OCI-LY1 (cell line): ENCODE results near the gene SUPT5H.

ENCODE experiments used
- H2AFZ ChIP-seq: fragments of 200-600 bp; sonication (generic), shearing (Covaris generic); 2 replicates; pipeline ENCODE4 v1.6.0; 2014; ENCODE audit warnings: antibody characterized with exemption, mild to moderate bottlenecking, low read length
- H3F3A ChIP-seq: fragments of 200-600 bp; sonication (generic), shearing (Covaris generic); 2 replicates; pipeline ENCODE4 v1.6.0; 2014; ENCODE audit warnings: mild to moderate bottlenecking, antibody characterized with exemption, low read length, moderate library complexity; ENCODE audit not compliant: insufficient read depth
- H3K27ac ChIP-seq: fragments of 200-600 bp; sonication (generic); 2 replicates; pipeline ENCODE4 v1.5.1; 2014; ENCODE audit warnings: low read length, mixed run types, mild to moderate bottlenecking, low read depth; ENCODE audit not compliant: poor library complexity, severe bottlenecking
- H3K27me3 ChIP-seq: fragments of 200-600 bp; sonication (generic); 2 replicates; pipeline ENCODE4 v1.6.0; 2014; ENCODE audit warnings: antibody characterized with exemption, mild to moderate bottlenecking, low read length, moderate library complexity; ENCODE audit not compliant: insufficient read depth
- H3K36me3 ChIP-seq: fragments of 200-600 bp; sonication (generic); 2 replicates; pipeline ENCODE4 v1.6.1; 2014; ENCODE audit warnings: mild to moderate bottlenecking, antibody characterized with exemption, low read length, moderate library complexity, mixed read lengths; ENCODE audit not compliant: insufficient read depth
- H3K4me1 ChIP-seq: fragments of 200-600 bp; sonication (generic); 2 replicates; pipeline ENCODE4 v1.5.1; 2014; ENCODE audit warnings: mild to moderate bottlenecking, low read length, moderate library complexity; ENCODE audit not compliant: insufficient read depth, severe bottlenecking
- H3K4me2 ChIP-seq: fragments of 200-600 bp; sonication (generic), shearing (Covaris generic); 2 replicates; pipeline ENCODE4 v1.6.1; 2014; ENCODE audit warnings: low read length
- H3K4me3 ChIP-seq: fragments of 200-600 bp; sonication (generic); 2 replicates; pipeline ENCODE4 v1.5.1; 2014; ENCODE audit warnings: low read length, low read depth, mild to moderate bottlenecking, mixed read lengths; ENCODE audit not compliant: poor library complexity, severe bottlenecking
- H3K79me2 ChIP-seq: fragments of 200-600 bp; shearing (Covaris generic); 2 replicates; pipeline ENCODE4 v1.6.1; 2016; ENCODE audit warnings: mixed run types, low read length, mixed read lengths; ENCODE audit not compliant: insufficient read depth
- H3K9ac ChIP-seq: fragments of 200-600 bp; sonication (generic), shearing (Covaris generic); 2 replicates; pipeline ENCODE4 v1.6.1; 2014; ENCODE audit warnings: mild to moderate bottlenecking, low read length, mixed read lengths
- H3K9me2 ChIP-seq: fragments of 200-600 bp; sonication (generic), shearing (Covaris generic); 2 replicates; pipeline ENCODE4 v1.6.1; 2014; ENCODE audit warnings: low read depth, mild to moderate bottlenecking, low read length, mixed read lengths
- H3K9me3 ChIP-seq: fragments of 200-600 bp; shearing (Covaris generic); 2 replicates; pipeline ENCODE4 v1.6.1; 2014; ENCODE audit warnings: low read length, mixed read lengths
- H4K20me1 ChIP-seq: fragments of 200-600 bp; sonication (generic), shearing (Covaris generic); 2 replicates; pipeline ENCODE4 v1.6.0; 2016; ENCODE audit warnings: mild to moderate bottlenecking, low read length; ENCODE audit not compliant: insufficient read depth
- EZH2 ChIP-seq: fragments of 200-600 bp; sonication (generic), shearing (Covaris generic); IDR thresholded peaks from 2 replicates; pipeline ENCODE4 v1.8.0; 2017; ENCODE audit warnings: borderline replicate concordance, mixed run types, mild to moderate bottlenecking, antibody characterized with exemption, low read length, moderate library complexity, mixed read lengths
- TF ChIP-seq, protein P1 (sequence below): fragments of 200-600 bp; sonication (generic), shearing (Covaris generic); IDR thresholded peaks from 2 replicates; pipeline ENCODE4 v1.5.1; 2017; ENCODE audit warnings: mild to moderate bottlenecking, antibody characterized with exemption, low read length, moderate library complexity, mixed read lengths

The SUPT5H gene

GRCh38 chr19:39483141-39483540 lies 37.8 kb downstream of the SUPT5H start:
- H3F3A ChIP-seq: peaks cover 4% of the 10 kb centered on the region; the same call in 1 of the 2 replicates
- no peak for TF ChIP-seq EZH2
- TF ChIP-seq, protein P1, sequence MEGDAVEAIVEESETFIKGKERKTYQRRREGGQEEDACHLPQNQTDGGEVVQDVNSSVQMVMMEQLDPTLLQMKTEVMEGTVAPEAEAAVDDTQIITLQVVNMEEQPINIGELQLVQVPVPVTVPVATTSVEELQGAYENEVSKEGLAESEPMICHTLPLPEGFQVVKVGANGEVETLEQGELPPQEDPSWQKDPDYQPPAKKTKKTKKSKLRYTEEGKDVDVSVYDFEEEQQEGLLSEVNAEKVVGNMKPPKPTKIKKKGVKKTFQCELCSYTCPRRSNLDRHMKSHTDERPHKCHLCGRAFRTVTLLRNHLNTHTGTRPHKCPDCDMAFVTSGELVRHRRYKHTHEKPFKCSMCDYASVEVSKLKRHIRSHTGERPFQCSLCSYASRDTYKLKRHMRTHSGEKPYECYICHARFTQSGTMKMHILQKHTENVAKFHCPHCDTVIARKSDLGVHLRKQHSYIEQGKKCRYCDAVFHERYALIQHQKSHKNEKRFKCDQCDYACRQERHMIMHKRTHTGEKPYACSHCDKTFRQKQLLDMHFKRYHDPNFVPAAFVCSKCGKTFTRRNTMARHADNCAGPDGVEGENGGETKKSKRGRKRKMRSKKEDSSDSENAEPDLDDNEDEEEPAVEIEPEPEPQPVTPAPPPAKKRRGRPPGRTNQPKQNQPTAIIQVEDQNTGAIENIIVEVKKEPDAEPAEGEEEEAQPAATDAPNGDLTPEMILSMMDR: no peak
- no peaks in the 10 kb centered on the region for H3K9me2 ChIP-seq
- H2AFZ ChIP-seq: no peak overlapping the region
- H3K27ac ChIP-seq: no peak overlapping the region
- no peak overlapping the region for H3K9ac ChIP-seq
- peaks cover 11% of the 10 kb centered on the region for H3K79me2 ChIP-seq
- no peaks in the 10 kb centered on the region for H3K9me3 ChIP-seq
- no peak overlapping the region for H3K4me2 ChIP-seq
- no peak overlapping the region for H3K4me3 ChIP-seq
- H3K27me3 ChIP-seq: no peaks in the 10 kb centered on the region
- H3K36me3 ChIP-seq: peaks cover 53% of the 10 kb centered on the region
- H3K4me1 ChIP-seq: peaks cover 24% of the 10 kb centered on the region
- H4K20me1 ChIP-seq: no peaks in the 10 kb centered on the region

DNA sequence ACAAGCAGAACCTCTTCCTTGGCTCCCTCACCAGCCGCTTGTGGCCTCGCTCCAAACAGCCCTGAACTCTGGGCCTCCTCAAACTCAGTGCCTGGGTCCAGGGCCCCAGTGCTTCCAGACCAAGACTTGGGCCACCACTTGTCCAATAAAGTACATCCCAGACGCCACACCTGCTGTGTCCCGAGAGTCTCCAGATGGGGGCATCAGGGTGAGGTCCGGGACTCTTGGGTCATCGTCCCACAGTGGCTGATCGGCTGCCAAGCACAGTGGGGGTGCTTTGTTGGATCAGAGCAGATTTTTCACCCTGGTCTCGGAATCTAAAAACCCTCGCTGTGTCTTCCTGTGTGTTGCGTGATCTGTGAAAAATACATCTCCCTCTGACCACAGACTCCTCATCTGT lies 44.4 kb downstream of the SUPT5H start:
- Histone ChIP-seq H3K9me3 (no peaks in the 10 kb centered on the region), H3K36me3 (peaks cover 61% of the 10 kb centered on the region), H3K9me2 (no peaks in the 10 kb centered on the region), H3K9ac (no peak overlapping the region), H4K20me1 (no peaks in the 10 kb centered on the region), H3K27ac (no peak overlapping the region), H3K4me2 (no peak overlapping the region), H2AFZ (no peak overlapping the region), H3K79me2 (no peaks in the 10 kb centered on the region), H3F3A (no peaks in the 10 kb centered on the region), H3K4me3 (no peak overlapping the region), H3K27me3 (no peaks in the 10 kb centered on the region), H3K4me1 (no peaks in the 10 kb centered on the region)
- TF ChIP-seq EZH2: no peak
- TF ChIP-seq, protein P1: no peak

DNA sequence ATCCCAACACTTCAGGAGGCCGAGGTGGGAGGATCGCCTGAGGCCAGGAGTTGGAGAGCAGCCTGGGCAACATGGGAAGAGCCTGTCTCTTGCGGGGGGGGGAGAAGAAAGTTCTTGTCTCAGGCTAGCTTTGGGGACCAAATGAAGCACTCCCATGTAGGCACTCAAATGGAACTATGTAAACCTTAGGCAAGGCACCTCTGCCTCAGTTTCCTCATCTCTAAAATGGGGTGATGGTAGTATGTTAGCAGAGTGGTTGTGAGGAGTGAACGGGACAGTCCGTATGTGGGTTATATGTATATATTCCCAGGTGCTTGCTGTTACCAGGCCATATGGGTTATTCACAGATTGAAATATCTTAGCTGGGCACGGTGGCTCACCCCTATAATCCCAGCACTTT lies 46.8 kb downstream of the SUPT5H start:
- Histone ChIP-seq H3F3A (no peaks in the 10 kb centered on the region), H3K27me3 (no peaks in the 10 kb centered on the region), H3K79me2 (no peaks in the 10 kb centered on the region), H3K4me2 (no peak overlapping the region), H3K4me1 (peaks cover under 1% of the 10 kb centered on the region), H3K9me3 (no peaks in the 10 kb centered on the region), H3K36me3 (peaks cover 38% of the 10 kb centered on the region), H3K9ac (no peak overlapping the region), H4K20me1 (no peaks in the 10 kb centered on the region), H3K27ac (no peak overlapping the region), H3K4me3 (no peak overlapping the region), H2AFZ (no peak overlapping the region), H3K9me2 (no peaks in the 10 kb centered on the region)
- TF ChIP-seq EZH2: no peak
- TF ChIP-seq, protein P1: no peak
